Epidermal melanocyte (primary cell): ENCODE measurements around the gene FBXO5.
A peak's percentile ranks its signal among the peaks of the same experiment; 100 is the strongest.
"Not testable (repeated sequence)": the region's sequence is repeated elsewhere in the genome, so short reads cannot be mapped to it uniquely, and the experiment has no call there.

Experiments
- DNase-seq: peaks from one replicate; pipeline ENCODE4 v3.0.0; 2011; ENCODE audit warnings: low spot score; ENCODE audit not compliant: insufficient read length

FBXO5 gene

GRCh38 chr6:152993847-152994246 lies 11.0 kb upstream of the FBXO5 start:
- no peak for DNase-seq

GRCh38 chr6:152993431-152993830 lies 10.6 kb upstream of the FBXO5 start:
- DNase-seq, result no peak

GRCh38 chr6:152986978-152987377 lies 4.1 kb upstream of the FBXO5 start:
- no peak for DNase-seq

GRCh38 chr6:152985300-152985699 lies 2.5 kb upstream of the FBXO5 start:
- not testable (repeated sequence) for DNase-seq

- DNase-seq, result no peak
These were observed 1.7 kb upstream of the FBXO5 start for GRCh38 chr6:152984513-152984872.

- peak; percentile 78 for DNase-seq
These were observed 1.0 kb upstream of the FBXO5 start for GRCh38 chr6:152983637-152984512.

- no peak for DNase-seq
These were observed 595 bp downstream of the FBXO5 start for GRCh38 chr6:152981989-152982903.

GRCh38 chr6:152981219-152981618 lies 1.6 kb downstream of the FBXO5 start:
- DNase-seq, result no peak

- DNase-seq, result no peak
These were observed 2.2 kb downstream of the FBXO5 start for GRCh38 chr6:152980656-152981055.

- no peak for DNase-seq
These were observed 3.7 kb downstream of the FBXO5 start for GRCh38 chr6:152979116-152979515.

- DNase-seq, result no peak
These were observed 4.8 kb downstream of the FBXO5 start for GRCh38 chr6:152978058-152978457.

GRCh38 chr6:152977556-152977955 lies 5.3 kb downstream of the FBXO5 start:
- no peak for DNase-seq

- DNase-seq, result no peak
These were observed 6.1 kb downstream of the FBXO5 start for GRCh38 chr6:152976749-152977148.

- DNase-seq, result no peak
These were observed 7.5 kb downstream of the FBXO5 start for GRCh38 chr6:152975204-152975915.

- no peak for DNase-seq
These were observed 8.9 kb downstream of the FBXO5 start for GRCh38 chr6:152973916-152974315.

GRCh38 chr6:152969688-152970418 lies 13.0 kb downstream of the FBXO5 start:
- DNase-seq, result no peak

GRCh38 chr6:152966168-152966894 lies 16.5 kb downstream of the FBXO5 start:
- DNase-seq, result not testable (repeated sequence)

GRCh38 chr6:152959333-152959732 lies 23.5 kb downstream of the FBXO5 start:
- DNase-seq, result no peak

GRCh38 chr6:152957796-152958195 lies 25.0 kb downstream of the FBXO5 start:
- no peak for DNase-seq

- DNase-seq, result no peak
These were observed 28.4 kb downstream of the FBXO5 start for GRCh38 chr6:152954443-152954842.
